Muscle of leg (tissue), 11 donors: ENCODE results near the gene ENDOV. TPM values are rescaled to one million over a fixed set of nuclear protein-coding genes. Genes with fewer than 3 reads are reported as not detected.

Experiments
- DNase-seq: peaks from one replicate; pipeline ENCODE4 v3.0.0; 2013
- H3K27ac ChIP-seq: one replicate; pipeline ENCODE4 v1.5.1; 2013; ENCODE audit warnings: mild to moderate bottlenecking, low read length, control low read depth
- H3K27me3 ChIP-seq: one replicate; pipeline ENCODE4 v1.6.1; 2013; ENCODE audit warnings: low read length; ENCODE audit not compliant: control insufficient read depth, insufficient read depth
- H3K36me3 ChIP-seq: one replicate; pipeline ENCODE4 v1.6.1; 2013; ENCODE audit warnings: low read length; ENCODE audit not compliant: control insufficient read depth, insufficient read depth
- H3K4me1 ChIP-seq: one replicate; pipeline ENCODE4 v1.6.1; 2013; ENCODE audit warnings: low read length; ENCODE audit not compliant: control insufficient read depth, insufficient read depth
- H3K4me3 ChIP-seq: one replicate; pipeline ENCODE4 v1.5.1; 2013; ENCODE audit warnings: low read length, control low read depth
- H3K9me3 ChIP-seq: replicated peaks from 2 replicates; pipeline ENCODE4 v1.6.1; 2013; ENCODE audit warnings: low read depth, low read length; ENCODE audit not compliant: control insufficient read depth
- WGBS: methylation state at CpG from one replicate; pipeline ENCODE4 v1.1.5; 2013; ENCODE audit warnings: missing lambda C conversion rate; ENCODE audit not compliant: insufficient coverage; 5-methylcytosine and 5-hydroxymethylcytosine counted together
- polyA plus RNA-seq, 8 donors: library from polyadenylated mRNA; unstranded; fragments of 120-200 nt; gene quantifications; one replicate each; pipeline versions ENCODE4 v1.2.1 to v1.2.3, GENCODE V29; 2013; ENCODE audit warnings: inconsistent platforms in 1 of 8, low replicate concordance in 1 of 8; ENCODE audit not compliant: insufficient read length in 8 of 8, insufficient read depth in 1 of 8
- total RNA-seq: library from RNA; stranded (reverse); fragments of 120-200 nt; gene quantifications from one replicate; pipeline ENCODE4 v1.2.4, GENCODE V29; 2013

ENDOV gene
- total and polyA plus RNA-seq, 9 donors, result 11.3 to 23.8 (median 19.6) TPM

DNA sequence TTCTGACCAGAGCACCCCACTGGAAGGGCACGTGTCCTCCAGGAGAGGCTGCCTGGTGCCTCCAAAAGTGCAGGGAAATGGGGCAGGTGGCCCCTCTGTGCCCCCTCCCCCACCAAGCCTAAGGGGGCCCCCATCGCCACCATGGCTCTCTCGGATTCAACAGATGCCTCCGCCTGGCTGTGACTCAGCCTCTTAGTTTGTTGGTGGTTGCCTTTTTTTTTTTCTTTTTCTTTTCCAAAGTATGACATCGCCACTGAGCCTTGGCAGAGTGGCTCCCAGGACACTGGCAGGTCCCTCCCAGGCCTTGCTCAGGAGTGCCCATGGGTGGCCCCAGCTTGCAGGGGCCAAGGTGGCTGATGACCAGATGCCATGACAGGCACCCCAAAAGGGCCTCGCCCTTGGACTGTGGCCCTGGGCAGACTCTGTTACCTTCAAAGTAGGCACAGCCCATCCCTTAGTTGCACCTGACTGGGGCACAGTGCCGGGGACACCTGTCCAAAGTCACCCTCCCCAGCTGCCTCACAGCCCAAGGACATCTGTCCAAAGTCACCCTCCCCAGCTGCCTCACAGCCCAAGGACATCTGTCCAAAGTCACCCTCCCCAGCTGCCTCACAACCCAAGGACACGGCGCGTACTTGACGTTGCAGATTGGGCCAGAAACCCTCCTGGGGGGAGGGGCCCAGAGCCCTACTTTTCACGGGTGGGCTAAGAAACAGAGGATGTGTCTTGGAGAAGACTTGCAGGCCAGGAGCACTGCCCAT lies 31.9 kb downstream of the ENDOV start:
- Histone ChIP-seq H3K4me1 (peaks cover 4% of the 10 kb centered on the region), H3K9me3 (no peaks in the 10 kb centered on the region), H3K27ac (no peak overlapping the region), H3K4me3 (no peak overlapping the region), H3K27me3 (peaks cover 10% of the 10 kb centered on the region), H3K36me3 (no peaks in the 10 kb centered on the region)
- DNase-seq, result no peak
- 80% methylated on average over 4 of the region's 12 CpGs for WGBS

DNA sequence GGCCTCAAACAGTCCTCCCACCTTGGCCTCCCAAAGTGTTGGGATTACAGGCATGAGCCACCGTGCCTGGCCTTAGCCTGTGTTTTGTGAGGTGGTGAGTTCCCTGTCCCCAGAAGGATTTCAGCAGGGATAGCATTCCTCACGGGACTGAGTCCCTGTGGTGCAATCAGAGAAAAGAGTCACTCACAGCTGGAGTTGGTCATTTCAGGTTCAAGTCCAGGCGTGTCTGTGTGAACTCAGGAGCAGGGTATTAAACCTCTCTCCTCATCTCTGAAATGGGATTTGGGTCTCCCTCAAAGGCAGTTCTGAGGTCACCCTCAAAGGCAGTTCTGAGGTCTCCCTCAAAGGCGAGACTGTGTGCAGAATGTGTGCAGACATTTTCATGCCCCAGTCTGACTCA lies 32.8 kb downstream of the ENDOV start:
- no peak for DNase-seq
- H3K36me3 ChIP-seq, result no peaks in the 10 kb centered on the region
- 78% methylated on average over 4 of the region's 4 CpGs for WGBS
- no peak overlapping the region for H3K4me3 ChIP-seq
- peaks cover 13% of the 10 kb centered on the region for H3K4me1 ChIP-seq
- no peaks in the 10 kb centered on the region for H3K9me3 ChIP-seq
- peaks cover 10% of the 10 kb centered on the region for H3K27me3 ChIP-seq
- H3K27ac ChIP-seq, result no peak overlapping the region

DNA sequence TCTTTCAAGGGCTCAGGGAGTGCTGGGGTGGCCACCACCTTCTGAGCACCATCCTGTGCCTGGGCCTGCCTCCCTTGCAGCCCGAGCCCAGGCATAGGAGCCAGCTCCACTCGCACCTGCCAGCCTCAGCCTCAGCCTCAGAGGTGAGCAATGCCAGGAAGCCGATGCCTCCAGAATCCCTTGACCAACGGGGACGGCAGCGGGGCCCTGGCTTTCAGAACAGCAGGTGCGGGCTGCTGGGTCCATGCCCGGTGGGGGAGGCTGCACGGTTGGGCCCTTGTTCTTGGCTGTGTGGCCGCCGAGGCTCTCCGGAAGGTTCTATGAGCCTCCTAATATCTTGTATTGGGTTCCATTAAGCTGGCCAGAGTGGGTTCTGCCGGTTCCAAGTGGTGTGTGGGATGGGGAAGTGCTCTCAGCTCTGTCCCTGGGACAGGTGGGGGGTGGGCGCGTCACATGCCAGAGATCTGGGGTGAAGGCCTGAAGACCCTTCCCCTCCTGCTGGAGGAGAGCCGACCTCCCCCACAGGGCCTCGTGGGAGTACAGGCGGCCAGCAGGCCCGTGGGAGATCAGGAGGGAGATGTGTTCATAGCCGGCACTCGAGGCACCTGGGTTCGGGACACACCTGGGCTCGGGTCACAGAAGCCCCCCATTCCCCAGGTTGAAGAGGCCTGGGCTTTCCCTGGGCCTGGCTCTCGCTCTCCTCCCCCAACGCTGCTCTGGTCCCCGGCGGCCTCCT lies 34.4 kb downstream of the ENDOV start:
- WGBS, result 74% methylated on average over 20 of the region's 27 CpGs
- DNase-seq, result no peak

DNA sequence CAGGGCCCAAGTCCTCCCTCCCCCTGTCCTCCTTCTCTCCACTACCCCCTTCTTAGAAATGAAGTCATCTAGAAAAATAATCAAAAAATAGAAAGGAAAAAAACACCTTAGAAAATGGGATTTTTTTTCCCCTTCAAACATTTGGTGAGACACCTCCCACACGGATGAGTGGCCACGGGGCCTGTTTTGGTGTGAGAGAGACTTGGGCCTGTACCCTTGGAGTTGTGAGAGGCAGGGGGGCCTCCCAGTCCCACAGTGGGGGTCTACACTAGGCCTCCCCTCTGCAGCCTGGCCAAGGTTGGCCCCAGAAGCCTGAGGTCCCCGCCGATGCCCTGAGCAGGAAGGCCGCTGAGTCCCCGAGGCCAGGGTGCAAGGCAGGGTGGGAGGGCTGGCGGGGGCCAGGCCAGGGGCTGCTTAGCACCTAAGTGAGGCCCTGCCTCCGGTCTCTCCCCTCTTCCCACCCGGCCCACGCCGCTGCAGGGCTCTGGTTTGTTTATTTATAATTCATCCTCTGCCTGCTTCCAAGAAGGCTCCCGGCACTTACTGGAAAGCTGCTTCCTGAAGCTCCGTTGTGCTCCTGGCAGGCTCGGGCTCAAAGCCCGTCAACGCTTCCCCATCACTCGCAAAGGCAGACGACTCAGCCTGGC lies 35.1 kb downstream of the ENDOV start:
- Histone ChIP-seq H3K27ac (no peak overlapping the region), H3K4me1 (peaks cover 29% of the 10 kb centered on the region), H3K4me3 (no peak overlapping the region), H3K27me3 (no peaks in the 10 kb centered on the region), H3K9me3 (no peaks in the 10 kb centered on the region), H3K36me3 (no peaks in the 10 kb centered on the region)
- 9% methylated on average over 8 of the region's 18 CpGs for WGBS
- no peak for DNase-seq

More for the DNA sequence above, 34.4 kb downstream of the ENDOV start:
- Histone ChIP-seq H3K27ac (no peak overlapping the region), H3K4me1 (peaks cover 28% of the 10 kb centered on the region), H3K36me3 (no peaks in the 10 kb centered on the region), H3K27me3 (no peaks in the 10 kb centered on the region), H3K4me3 (no peak overlapping the region), H3K9me3 (no peaks in the 10 kb centered on the region)

DNA sequence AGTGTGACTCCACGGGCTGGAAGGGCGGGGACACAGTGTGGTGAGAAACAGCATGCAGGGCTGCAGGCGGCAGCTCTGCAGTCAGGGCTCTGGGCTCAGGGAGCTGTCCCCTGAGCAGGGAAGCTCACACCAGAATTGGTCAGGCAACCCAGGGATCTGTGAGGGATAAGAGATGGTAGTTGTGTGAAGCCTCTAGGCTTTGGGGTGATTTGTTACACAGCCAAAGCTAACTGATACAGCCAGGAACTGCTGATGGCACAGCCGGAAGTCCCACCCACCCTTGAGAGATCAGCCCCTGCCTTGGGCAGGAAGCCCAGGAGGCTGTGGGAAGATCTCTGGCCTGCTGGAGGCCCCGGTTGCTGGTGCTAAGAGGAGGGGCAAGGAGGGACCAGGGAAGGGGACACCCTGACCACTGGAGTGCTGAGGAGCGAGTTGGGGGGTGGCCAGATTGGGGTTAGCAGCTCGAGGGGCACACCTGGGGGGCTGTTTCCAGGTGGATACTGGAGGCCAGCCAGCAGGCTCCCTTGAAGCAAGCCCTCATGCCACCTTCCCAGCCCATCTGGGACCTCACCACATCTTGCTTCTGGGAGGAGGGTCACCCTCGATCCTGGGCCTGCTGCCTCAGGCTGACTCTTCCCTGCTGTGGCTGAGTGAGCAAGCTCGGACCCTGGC lies 36.3 kb downstream of the ENDOV start:
- WGBS, result 69% methylated on average over 9 of the region's 9 CpGs
- H3K36me3 ChIP-seq, result no peaks in the 10 kb centered on the region
- no peaks in the 10 kb centered on the region for H3K27me3 ChIP-seq
- H3K27ac ChIP-seq, result no peak overlapping the region
- no peak for DNase-seq
- peaks cover 40% of the 10 kb centered on the region for H3K4me1 ChIP-seq
- H3K9me3 ChIP-seq, result no peaks in the 10 kb centered on the region
- no peak overlapping the region for H3K4me3 ChIP-seq

DNA sequence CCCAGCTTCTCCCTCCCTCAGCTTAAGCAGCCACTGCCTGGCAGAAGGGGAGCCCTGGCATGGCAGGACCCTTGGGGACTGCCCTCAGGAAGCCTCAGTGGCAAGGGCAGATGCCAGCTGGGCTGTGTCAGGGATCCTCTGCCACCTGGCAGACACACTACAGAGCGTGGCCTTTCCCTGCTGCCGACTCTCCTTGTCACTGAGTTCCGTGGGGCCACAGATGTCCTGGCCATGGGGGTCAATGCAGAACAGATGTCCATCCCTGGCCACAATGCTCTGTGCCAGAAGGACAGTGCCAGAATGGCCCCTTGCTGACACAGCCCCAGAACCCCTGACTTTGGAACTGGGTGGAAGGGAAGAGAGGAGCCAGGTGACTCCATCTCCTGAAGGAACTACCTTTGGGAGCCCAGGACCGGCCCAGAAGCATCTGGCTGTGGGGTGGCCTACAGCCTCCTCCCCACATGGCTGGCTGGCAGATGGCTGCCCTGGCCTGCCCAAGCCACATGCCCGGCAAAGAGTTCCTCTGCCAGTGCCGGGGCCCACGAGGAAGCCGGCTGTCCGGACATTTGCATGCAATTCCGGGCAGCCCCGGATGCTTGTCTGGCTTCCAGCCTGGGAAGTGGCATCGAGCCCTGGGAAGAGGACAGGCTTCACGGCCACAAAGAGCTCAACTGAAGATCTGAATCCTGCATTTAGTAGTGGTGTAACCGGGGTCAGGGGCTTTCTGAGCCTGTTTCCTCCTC lies 37.4 kb downstream of the ENDOV start:
- Histone ChIP-seq H3K27ac (no peak overlapping the region), H3K36me3 (no peaks in the 10 kb centered on the region), H3K9me3 (no peaks in the 10 kb centered on the region), H3K4me1 (peaks cover 51% of the 10 kb centered on the region), H3K4me3 (no peak overlapping the region), H3K27me3 (no peaks in the 10 kb centered on the region)
- DNase-seq, result peak; percentile 41
- 67% methylated on average over 14 of the region's 14 CpGs for WGBS

DNA sequence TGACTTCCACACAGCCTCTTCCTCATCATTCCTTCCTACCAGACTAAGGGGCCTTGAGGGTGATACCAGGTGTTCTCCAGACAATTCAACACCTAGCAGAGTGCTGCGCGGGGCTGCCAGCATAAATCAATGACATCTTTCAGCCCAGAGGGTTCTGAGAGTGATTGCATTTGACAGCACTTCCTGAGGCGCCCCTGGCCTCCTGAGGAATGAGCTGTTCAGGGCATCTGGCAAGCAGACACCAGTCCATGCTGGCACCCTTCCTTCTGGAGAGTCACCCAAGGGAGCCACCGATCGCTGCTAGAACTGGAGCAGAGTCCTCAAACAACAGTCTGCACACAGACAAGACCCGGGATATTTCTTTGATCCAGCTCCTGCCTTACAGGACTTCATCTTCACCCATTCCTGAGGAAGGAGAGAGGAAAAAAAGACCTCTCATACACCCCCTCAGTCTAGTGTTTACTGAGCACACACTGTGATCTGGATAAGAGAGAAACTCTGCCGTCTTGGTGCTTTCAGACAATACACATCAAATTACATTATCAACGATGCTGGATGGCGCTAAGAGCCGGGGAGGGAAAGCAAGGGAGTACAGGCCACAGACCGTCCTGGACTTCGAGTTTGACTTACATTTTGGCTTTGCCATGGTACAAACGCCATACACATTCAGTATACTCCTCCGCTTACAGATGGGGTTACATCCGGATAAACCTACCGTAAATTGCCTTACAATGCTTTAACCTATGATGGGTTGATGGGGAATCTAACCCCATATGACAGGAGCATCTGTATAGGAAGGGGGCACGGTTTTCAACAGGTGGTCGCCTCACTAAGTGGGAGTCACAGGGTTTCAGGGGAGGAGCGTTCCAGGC lies 38.4 kb downstream of the ENDOV start:
- DNase-seq, result no peak
- WGBS, result 79% methylated on average over 10 of the region's 19 CpGs
- Histone ChIP-seq H3K27me3 (peaks cover 2% of the 10 kb centered on the region), H3K27ac (no peak overlapping the region), H3K36me3 (no peaks in the 10 kb centered on the region), H3K4me3 (peak overlapping the region; percentile 77), H3K4me1 (peaks cover 62% of the 10 kb centered on the region), H3K9me3 (no peaks in the 10 kb centered on the region)

DNA sequence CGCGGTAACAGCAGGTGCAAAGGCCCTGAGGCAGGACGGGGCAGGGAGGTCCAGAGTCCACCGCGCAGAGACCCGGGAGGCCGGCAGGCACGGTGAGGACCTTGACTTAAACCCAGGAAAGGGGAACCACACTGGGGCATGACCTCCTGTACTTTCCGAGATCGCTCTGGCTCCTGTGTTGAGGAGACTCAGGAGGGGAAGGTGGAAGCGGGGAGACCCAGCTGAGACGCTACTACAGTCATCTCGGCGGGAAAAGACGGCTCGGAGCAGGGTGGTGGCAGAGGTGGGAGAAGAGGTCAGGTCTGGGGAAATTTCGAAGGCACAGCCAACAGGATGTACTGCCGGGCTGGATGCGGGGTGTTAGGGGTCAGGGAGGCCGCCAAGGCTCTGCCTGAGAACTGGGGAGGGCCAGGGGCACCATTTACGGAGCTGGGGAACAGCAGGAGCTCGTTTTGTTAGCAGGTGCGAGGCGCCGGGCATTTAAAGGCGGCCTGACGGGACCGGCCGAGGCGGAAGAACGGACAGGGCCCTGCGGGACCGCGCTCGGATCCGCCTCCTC lies 39.1 kb downstream of the ENDOV start:
- no peaks in the 10 kb centered on the region for H3K36me3 ChIP-seq
- H3K27ac ChIP-seq, result peak overlapping the region; percentile 91
- 30% methylated on average over 35 of the region's 36 CpGs for WGBS
- H3K27me3 ChIP-seq, result peaks cover 5% of the 10 kb centered on the region
- peaks cover 69% of the 10 kb centered on the region for H3K4me1 ChIP-seq
- peak; percentile 18 for DNase-seq
- no peaks in the 10 kb centered on the region for H3K9me3 ChIP-seq
- H3K4me3 ChIP-seq, result peak overlapping the region; percentile 77
